ENCODE results near the gene PRKCZ.

GRCh38 chr1:2148691-2149090 is 98.5 kb downstream of the PRKCZ start:
- TF ChIP-seq CTCF (conservative IDR thresholded peaks at IDR 0.05; ENCODE audit: low read depth, low read length) (no peak), EZH2 (IDR thresholded peaks at IDR 0.05; ENCODE audit: borderline replicate concordance, low read depth, low read length, poor library complexity, severe bottlenecking) (no peak)
